ENCODE data around the gene ZBTB3. TPM values are rescaled to one million over a fixed set of nuclear protein-coding genes. Genes with fewer than 3 reads are reported as not detected.
A peak's percentile ranks its signal among the peaks of the same experiment; 100 is the strongest.

The ZBTB3 gene
- total RNA-seq, 1 experiment from 2014 or later = 82.3 TPM

GRCh38 chr11:62757846-62758788 lies 4.2 kb upstream of the ZBTB3 start (continued):
- TF ChIP-seq ZNF425 (CRISPR knock-in tag; conservative IDR thresholded peaks at IDR 0.05) (no peak), MXD4 (CRISPR knock-in tag; IDR thresholded peaks at IDR 0.05; ENCODE audit: borderline replicate concordance) (no peak), GABPB1 (CRISPR knock-in tag; IDR thresholded peaks at IDR 0.05) (no peak), E2F5 (CRISPR knock-in tag; IDR thresholded peaks at IDR 0.05) (no peak), OVOL2 (CRISPR knock-in tag; IDR thresholded peaks at IDR 0.05; ENCODE audit: borderline replicate concordance) (no peak), SMAD4 (CRISPR knock-in tag; IDR thresholded peaks at IDR 0.05) (no peak), RORB (CRISPR knock-in tag; IDR thresholded peaks at IDR 0.05) (no peak), ZNF121 (CRISPR knock-in tag; IDR thresholded peaks at IDR 0.05) (0 out of 2 replicates have a peak, but pooled peaks have one; percentile 41), USF2 (CRISPR knock-in tag; IDR thresholded peaks at IDR 0.05) (0 out of 2 replicates have a peak, but pooled peaks have one; percentile 8), IRF2 (CRISPR knock-in tag; IDR thresholded peaks at IDR 0.05; ENCODE audit: borderline replicate concordance, low read depth) (no peak), TEAD4 (CRISPR knock-in tag; IDR thresholded peaks at IDR 0.05) (no peak), GTF2I (CRISPR knock-in tag; conservative IDR thresholded peaks at IDR 0.05) (no peak), ETV6 (CRISPR knock-in tag; IDR thresholded peaks at IDR 0.05) (peak; percentile 90), ZNF232 (CRISPR knock-in tag; IDR thresholded peaks at IDR 0.05) (no peak), ZSCAN18 (CRISPR knock-in tag; IDR thresholded peaks at IDR 0.05) (no peak), CREM (CRISPR knock-in tag; IDR thresholded peaks at IDR 0.05) (no peak), NFE2L1 (CRISPR knock-in tag; IDR thresholded peaks at IDR 0.05) (0 out of 2 replicates have a peak, but pooled peaks have one; percentile 31), USF1 (CRISPR knock-in tag; IDR thresholded peaks at IDR 0.05) (no peak), TP53 (CRISPR knock-in tag; IDR thresholded peaks at IDR 0.05) (no peak), ZBTB21 (CRISPR knock-in tag; IDR thresholded peaks at IDR 0.05; ENCODE audit: borderline replicate concordance) (no peak), STAT6 (CRISPR knock-in tag; conservative IDR thresholded peaks at IDR 0.05; ENCODE audit: low read depth) (no peak), MYBL2 (CRISPR knock-in tag; IDR thresholded peaks at IDR 0.05) (0 out of 2 replicates have a peak, but pooled peaks have one; percentile 39)

Measured in WTC11 (cell line).